CD4-positive, CD25-positive, alpha-beta regulatory T cell (primary cell): ENCODE data around the gene CTDNEP1. TPM values are rescaled to one million over a fixed set of nuclear protein-coding genes. Genes with fewer than 3 reads are reported as not detected.

Experiments
- ATAC-seq, 2 donors: fragments of 150-1000 bp; cut with Tn5 transposase; one replicate each; pipeline ENCODE4 v1.10.0; 2021; ENCODE audit warnings: low read depth in 2 of 2, moderate number of reproducible peaks in 2 of 2, moderate library complexity in 1 of 2
- DNase-seq, 3 donors: peaks; one replicate each; pipeline versions ENCODE4 v3.0.0 to v3.0.0-alpha.2; 2012 to 2022; ENCODE audit warnings: mixed read lengths in 1 of 3
- H3K27ac ChIP-seq: one replicate; pipeline ENCODE4 v1.7.0; 2013; ENCODE audit warnings: mild to moderate bottlenecking, low read length; ENCODE audit not compliant: insufficient read depth, poor library complexity, severe bottlenecking
- H3K27me3 ChIP-seq: one replicate; pipeline ENCODE4 v1.7.0; 2013; ENCODE audit warnings: low read length; ENCODE audit not compliant: control insufficient read depth, insufficient read depth
- H3K36me3 ChIP-seq: one replicate; pipeline ENCODE4 v1.7.0; 2013; ENCODE audit warnings: mild to moderate bottlenecking, low read length, moderate library complexity; ENCODE audit not compliant: control insufficient read depth, insufficient read depth
- H3K4me1 ChIP-seq: 2 replicates; pipeline ENCODE4 v1.7.0; 2013; ENCODE audit warnings: mild to moderate bottlenecking, low read length; ENCODE audit not compliant: insufficient read depth, control insufficient read depth, poor library complexity, severe bottlenecking
- H3K4me3 ChIP-seq: one replicate; pipeline ENCODE4 v1.7.0; 2013; ENCODE audit warnings: low read depth, mild to moderate bottlenecking, low read length, moderate library complexity
- H3K9me3 ChIP-seq, 2 experiments: 1 replicate in 1 of 2; 2 replicates in 1 of 2; pipeline ENCODE4 v1.7.0; 2013; ENCODE audit warnings: low read length in 2 of 2, mild to moderate bottlenecking in 1 of 2, moderate library complexity in 1 of 2; ENCODE audit not compliant: control insufficient read depth in 2 of 2
- H3K27ac Mint-ChIP-seq, 3 donors: one replicate each; pipeline ENCODE4 v1.8.0; 2020 to 2022; ENCODE audit warnings: mild to moderate bottlenecking in 3 of 3, mixed read lengths in 3 of 3, moderate library complexity in 2 of 3
- H3K27me3 Mint-ChIP-seq: one replicate; pipeline ENCODE4 v1.8.0; 2022; ENCODE audit warnings: mild to moderate bottlenecking, mixed read lengths
- H3K36me3 Mint-ChIP-seq: one replicate; pipeline ENCODE4 v1.8.0; 2020; ENCODE audit warnings: mixed read lengths
- H3K4me1 Mint-ChIP-seq, 4 donors: one replicate each; pipeline ENCODE4 v1.8.0; 2020 to 2022; ENCODE audit warnings: mixed read lengths in 4 of 4, mild to moderate bottlenecking in 1 of 4
- H3K4me3 Mint-ChIP-seq, 4 donors: one replicate each; pipeline ENCODE4 v1.8.0; 2020 to 2022; ENCODE audit warnings: mild to moderate bottlenecking in 4 of 4, mixed read lengths in 4 of 4, moderate library complexity in 3 of 4
- H3K9me3 Mint-ChIP-seq, 7 donors: one replicate each; pipeline ENCODE4 v1.8.0; 2020 to 2022; ENCODE audit warnings: mixed read lengths in 7 of 7, mild to moderate bottlenecking in 3 of 7, moderate library complexity in 2 of 7
- polyA plus RNA-seq, 4 donors: library from polyadenylated mRNA; unstranded; fragments of 300-500 nt; fragmentation: Illumina TruSeq; gene quantifications; one replicate each; pipeline ENCODE4 v1.2.3, GENCODE V29; 2021
- total RNA-seq: library from RNA; stranded (reverse); gene quantifications from one replicate; pipeline ENCODE4 v1.2.3, GENCODE V29; 2022

Gene CTDNEP1
- total and polyA plus RNA-seq, 5 donors from 2014 or later = 33.0 to 114 (median 39.3) TPM

- peaks cover 60% of the 10 kb centered on the region for H3K4me1 ChIP-seq
- H3K36me3 Mint-ChIP-seq = peaks cover 9% of the 10 kb centered on the region
Measured at GRCh38 chr17:7219229-7219811, 32.2 kb downstream of the CTDNEP1 start.

GRCh38 chr17:7218758-7219157 lies 32.8 kb downstream of the CTDNEP1 start:
- Histone ChIP-seq H3K9me3 (no peaks in the 10 kb centered on the region), H3K4me3 (no peak overlapping the region), H3K36me3 (peaks cover 16% of the 10 kb centered on the region), H3K27me3 (no peaks in the 10 kb centered on the region), H3K27ac (peak overlapping the region; percentile 83), H3K4me1 (peaks cover 65% of the 10 kb centered on the region)
- peak overlapping the region; percentile 55 to 91 (median 79) for H3K27ac Mint-ChIP-seq
- no peak for DNase-seq
- peaks cover 0 to 70% (median 35%) of the 10 kb centered on the region in 4 donors for H3K4me1 Mint-ChIP-seq
- H3K9me3 Mint-ChIP-seq = no peaks in the 10 kb centered on the region
- peaks cover 11% of the 10 kb centered on the region for H3K27me3 Mint-ChIP-seq
- H3K36me3 Mint-ChIP-seq = peaks cover 5% of the 10 kb centered on the region
- ATAC-seq = no peak
- peak overlapping the region in 3 of 4 donors; percentile 73 to 96 (median 89) for H3K4me3 Mint-ChIP-seq

More at GRCh38 chr17:7219229-7219811, 32.2 kb downstream of the CTDNEP1 start:
- peaks cover 0 to 65% (median 33%) of the 10 kb centered on the region in 4 donors for H3K4me1 Mint-ChIP-seq
- Histone ChIP-seq H3K9me3 (no peaks in the 10 kb centered on the region), H3K4me3 (peak overlapping the region; percentile 75), H3K36me3 (peaks cover 19% of the 10 kb centered on the region), H3K27ac (peak overlapping the region; percentile 83), H3K27me3 (no peaks in the 10 kb centered on the region)
- H3K9me3 Mint-ChIP-seq = no peaks in the 10 kb centered on the region
- ATAC-seq = no peak
- peaks cover 6% of the 10 kb centered on the region for H3K27me3 Mint-ChIP-seq
- H3K27ac Mint-ChIP-seq = peak overlapping the region; percentile 91 to 97 (median 97)
- no peak for DNase-seq
- H3K4me3 Mint-ChIP-seq = peak overlapping the region; percentile 89 to 96 (median 94)

- Histone ChIP-seq H3K27ac (peak overlapping the region; percentile 60), H3K4me1 (peaks cover 70% of the 10 kb centered on the region), H3K27me3 (no peaks in the 10 kb centered on the region), H3K9me3 (no peaks in the 10 kb centered on the region), H3K36me3 (peaks cover 10% of the 10 kb centered on the region), H3K4me3 (no peak overlapping the region)
- Mint-ChIP-seq H3K27ac (peak overlapping the region in 1 of 3 donors; percentile 62), H3K27me3 (peaks cover 11% of the 10 kb centered on the region), H3K4me1 (peaks cover 0 to 76% (median 39%) of the 10 kb centered on the region in 4 donors), H3K36me3 (no peaks in the 10 kb centered on the region), H3K4me3 (peak overlapping the region; percentile 51 to 96 (median 72)), H3K9me3 (no peaks in the 10 kb centered on the region)
- DNase-seq = no peak
- ATAC-seq = no peak
Measured at GRCh38 chr17:7218166-7218565, 33.4 kb downstream of the CTDNEP1 start.

GRCh38 chr17:7217113-7217987 lies 34.2 kb downstream of the CTDNEP1 start:
- H3K4me3 Mint-ChIP-seq = peak overlapping the region; percentile 11 to 96 (median 72)
- no peak overlapping the region for H3K4me3 ChIP-seq
- ATAC-seq = no peak

GRCh38 chr17:7216242-7217112 lies 35.1 kb downstream of the CTDNEP1 start:
- Mint-ChIP-seq H3K27me3 (peaks cover 18% of the 10 kb centered on the region), H3K4me3 (peak overlapping the region; percentile 60 to 86 (median 72)), H3K27ac (peak overlapping the region; percentile 72 to 93 (median 91)), H3K9me3 (no peaks in the 10 kb centered on the region), H3K4me1 (peaks cover 0 to 80% (median 41%) of the 10 kb centered on the region in 4 donors), H3K36me3 (no peaks in the 10 kb centered on the region)
- ATAC-seq = no peak
- DNase-seq = no peak
- Histone ChIP-seq H3K36me3 (no peaks in the 10 kb centered on the region), H3K4me3 (no peak overlapping the region), H3K9me3 (no peaks in the 10 kb centered on the region), H3K27me3 (no peaks in the 10 kb centered on the region), H3K27ac (peak overlapping the region; percentile 23), H3K4me1 (peaks cover 64% of the 10 kb centered on the region)

More at GRCh38 chr17:7217113-7217987, 34.2 kb downstream of the CTDNEP1 start:
- peak in 1 of 3 donors; percentile 28 for DNase-seq
- H3K36me3 Mint-ChIP-seq = no peaks in the 10 kb centered on the region
- Histone ChIP-seq H3K27ac (peak overlapping the region; percentile 60), H3K4me1 (peaks cover 70% of the 10 kb centered on the region), H3K36me3 (peaks cover 3% of the 10 kb centered on the region), H3K27me3 (no peaks in the 10 kb centered on the region), H3K9me3 (no peaks in the 10 kb centered on the region)
- H3K27me3 Mint-ChIP-seq = peaks cover 11% of the 10 kb centered on the region
- H3K4me1 Mint-ChIP-seq = peaks cover 0 to 78% (median 40%) of the 10 kb centered on the region in 4 donors
- H3K9me3 Mint-ChIP-seq = no peaks in the 10 kb centered on the region
- H3K27ac Mint-ChIP-seq = peak overlapping the region in 2 of 3 donors; percentile 91 to 92

- no peak for ATAC-seq
- Mint-ChIP-seq H3K27me3 (peaks cover 23% of the 10 kb centered on the region), H3K9me3 (no peaks in the 10 kb centered on the region), H3K27ac (peak overlapping the region in 1 of 3 donors; percentile 93), H3K36me3 (no peaks in the 10 kb centered on the region), H3K4me1 (peaks cover 0 to 73% (median 35%) of the 10 kb centered on the region in 4 donors), H3K4me3 (peak overlapping the region in 3 of 4 donors; percentile 76 to 96 (median 86))
- H3K4me3 ChIP-seq = no peak overlapping the region
- no peak for DNase-seq
- H3K27me3 ChIP-seq = no peaks in the 10 kb centered on the region
- peak overlapping the region; percentile 97 for H3K27ac ChIP-seq
- no peaks in the 10 kb centered on the region for H3K9me3 ChIP-seq
- peaks cover 57% of the 10 kb centered on the region for H3K4me1 ChIP-seq
- no peaks in the 10 kb centered on the region for H3K36me3 ChIP-seq
Measured at GRCh38 chr17:7215652-7216180, 35.8 kb downstream of the CTDNEP1 start.

- Mint-ChIP-seq H3K27ac (peak overlapping the region; percentile 92 to 99 (median 99)), H3K9me3 (no peaks in the 10 kb centered on the region), H3K4me1 (peaks cover 0 to 67% (median 30%) of the 10 kb centered on the region in 4 donors), H3K27me3 (peaks cover 23% of the 10 kb centered on the region), H3K36me3 (no peaks in the 10 kb centered on the region), H3K4me3 (peak overlapping the region; percentile 85 to 96 (median 90))
- Histone ChIP-seq H3K27ac (peak overlapping the region; percentile 97), H3K4me1 (peaks cover 51% of the 10 kb centered on the region), H3K36me3 (no peaks in the 10 kb centered on the region), H3K4me3 (peak overlapping the region; percentile 85), H3K27me3 (no peaks in the 10 kb centered on the region), H3K9me3 (no peaks in the 10 kb centered on the region)
- DNase-seq (no peak), ATAC-seq (no peak)
Measured at GRCh38 chr17:7215136-7215638, 36.3 kb downstream of the CTDNEP1 start.
